Measurements from ENCODE around the gene SEMA6A. TPM values are rescaled to one million over a fixed set of nuclear protein-coding genes. Genes with fewer than 3 reads are reported as not detected.

SEMA6A gene
- polyA plus RNA-seq, 3 donors: 0.16 TPM; not detected in 2

GRCh38 chr5:116583085-116583861, 8.7 kb upstream of the SEMA6A start:
- Histone ChIP-seq H2AFZ (ENCODE audit: insufficient read depth, low read depth, low read length, poor library complexity, severe bottlenecking) (no peak overlapping the region), H3K9me3 (replicated peaks in 1 of 2; ENCODE audit: control insufficient read depth in 1 of 2, insufficient read depth in 1 of 2, low read length in 2 of 2) (no peaks in the 10 kb centered on the region), H3K79me2 (ENCODE audit: insufficient read depth, low read length) (no peaks in the 10 kb centered on the region), H3K36me3 (replicated peaks in 1 of 2; ENCODE audit: control insufficient read depth in 1 of 2, insufficient read depth in 2 of 2, low read length in 2 of 2) (no peaks in the 10 kb centered on the region), H3K27me3 (ENCODE audit: control insufficient read depth in 2 of 2, insufficient read depth in 2 of 2, low read length in 2 of 2) (peaks cover 5 to 14% of the 10 kb centered on the region in 2 donors), H4K20me1 (ENCODE audit: insufficient read depth, low read length) (no peaks in the 10 kb centered on the region), H3K9ac (ENCODE audit: insufficient read depth, low read length, poor library complexity, severe bottlenecking) (no peak overlapping the region), H3K4me2 (replicated peaks; ENCODE audit: extremely low read depth, low read length, poor library complexity, severe bottlenecking) (no peak overlapping the region), H3K4me3 (replicated peaks in 1 of 3; ENCODE audit: low read depth in 2 of 3, low read length in 3 of 3) (no peak overlapping the region), H3K4me1 (ENCODE audit: control insufficient read depth in 1 of 2, insufficient read depth in 2 of 2, low read length in 2 of 2) (no peaks in the 10 kb centered on the region), H3K27ac (ENCODE audit: low read depth in 1 of 2, low read length in 2 of 2) (no peak overlapping the region)
- Mint-ChIP-seq H3K4me1 (no peaks in the 10 kb centered on the region), H3K9me3 (peaks cover 0 to 4% (median 0%) of the 10 kb centered on the region in 7 donors), H3K27me3 (ENCODE audit: low read depth in 3 of 3) (peaks cover 10 to 30% (median 25%) of the 10 kb centered on the region in 3 donors), H3K36me3 (no peaks in the 10 kb centered on the region), H3K4me3 (no peak overlapping the region), H3K27ac (no peak overlapping the region)
- TF ChIP-seq CTCF (IDR thresholded peaks at IDR 0.05): no peak
- intact Hi-C loops (cut with micrococcal nuclease): no loop called here
- DNase-seq: no peak

DNA sequence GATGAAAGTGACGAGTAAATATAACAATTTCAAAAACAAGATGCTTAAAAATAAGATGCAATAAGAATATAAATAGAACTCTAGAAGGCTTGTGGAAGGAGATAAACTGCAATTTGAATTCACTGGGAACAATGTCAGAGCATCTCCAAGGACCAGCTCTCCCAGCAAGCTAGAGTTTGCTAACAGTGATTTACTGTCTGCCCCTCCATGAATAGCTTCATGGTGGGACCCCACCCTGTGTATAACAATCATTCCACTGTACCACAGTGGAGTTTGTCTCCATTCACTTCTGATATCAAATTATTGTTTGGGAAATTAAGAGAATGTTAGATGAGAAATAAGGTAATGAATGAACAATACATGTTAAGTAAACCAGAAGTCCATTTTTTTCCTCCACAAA, 7.3 kb upstream of the SEMA6A start:
- TF ChIP-seq CTCF (IDR thresholded peaks at IDR 0.05): no peak
- no peaks in the 10 kb centered on the region for H4K20me1 ChIP-seq (ENCODE audit: insufficient read depth, low read length)
- no peaks in the 10 kb centered on the region for H3K4me1 Mint-ChIP-seq
- WGBS (ENCODE audit: insufficient coverage): no CpG with 5 or more reads among the region's 1 CpG
- peaks cover 0 to 6% of the 10 kb centered on the region in 2 donors for H3K9me3 ChIP-seq (replicated peaks in 1 of 2; ENCODE audit: control insufficient read depth in 1 of 2, insufficient read depth in 1 of 2, low read length in 2 of 2)
- no peak overlapping the region for H3K4me2 ChIP-seq (replicated peaks; ENCODE audit: extremely low read depth, low read length, poor library complexity, severe bottlenecking)
- H3K4me1 ChIP-seq (ENCODE audit: control insufficient read depth in 1 of 2, insufficient read depth in 2 of 2, low read length in 2 of 2): no peaks in the 10 kb centered on the region
- no peaks in the 10 kb centered on the region for H3K36me3 Mint-ChIP-seq
- peaks cover 14 to 26% of the 10 kb centered on the region in 2 donors for H3K27me3 ChIP-seq (ENCODE audit: control insufficient read depth in 2 of 2, insufficient read depth in 2 of 2, low read length in 2 of 2)
- no peak overlapping the region for H3K27ac ChIP-seq (ENCODE audit: low read depth in 1 of 2, low read length in 2 of 2)
- H2AFZ ChIP-seq (ENCODE audit: insufficient read depth, low read depth, low read length, poor library complexity, severe bottlenecking): no peak overlapping the region
- peaks cover 0 to 8% (median 2%) of the 10 kb centered on the region in 7 donors for H3K9me3 Mint-ChIP-seq
- H3K4me3 Mint-ChIP-seq: no peak overlapping the region
- no peak overlapping the region for H3K4me3 ChIP-seq (replicated peaks in 1 of 3; ENCODE audit: low read depth in 2 of 3, low read length in 3 of 3)
- H3K27me3 Mint-ChIP-seq (ENCODE audit: low read depth in 3 of 3): peaks cover 23 to 41% (median 39%) of the 10 kb centered on the region in 3 donors
- H3K36me3 ChIP-seq (replicated peaks in 1 of 2; ENCODE audit: control insufficient read depth in 1 of 2, insufficient read depth in 2 of 2, low read length in 2 of 2): no peaks in the 10 kb centered on the region
- no peak for DNase-seq
- H3K27ac Mint-ChIP-seq: no peak overlapping the region
- intact Hi-C loops (cut with micrococcal nuclease): no loop called here
- H3K79me2 ChIP-seq (ENCODE audit: insufficient read depth, low read length): no peaks in the 10 kb centered on the region
- H3K9ac ChIP-seq (ENCODE audit: insufficient read depth, low read length, poor library complexity, severe bottlenecking): no peak overlapping the region

Data from CD14-positive monocyte (primary cell).